HG03565 (cell line): Measurements from ENCODE around the gene TRIM2.
"Not testable (repeated sequence)": the region's sequence is repeated elsewhere in the genome, so short reads cannot be mapped to it uniquely, and the experiment has no call there.

ENCODE experiments used
- ATAC-seq: cut with Tn5 transposase; IDR thresholded peaks from one replicate; pipeline ENCODE4 v1.9.1; 2021; ENCODE audit warnings: mild to moderate bottlenecking, moderate library complexity; ENCODE audit not compliant: unreplicated experiment

TRIM2 gene

DNA sequence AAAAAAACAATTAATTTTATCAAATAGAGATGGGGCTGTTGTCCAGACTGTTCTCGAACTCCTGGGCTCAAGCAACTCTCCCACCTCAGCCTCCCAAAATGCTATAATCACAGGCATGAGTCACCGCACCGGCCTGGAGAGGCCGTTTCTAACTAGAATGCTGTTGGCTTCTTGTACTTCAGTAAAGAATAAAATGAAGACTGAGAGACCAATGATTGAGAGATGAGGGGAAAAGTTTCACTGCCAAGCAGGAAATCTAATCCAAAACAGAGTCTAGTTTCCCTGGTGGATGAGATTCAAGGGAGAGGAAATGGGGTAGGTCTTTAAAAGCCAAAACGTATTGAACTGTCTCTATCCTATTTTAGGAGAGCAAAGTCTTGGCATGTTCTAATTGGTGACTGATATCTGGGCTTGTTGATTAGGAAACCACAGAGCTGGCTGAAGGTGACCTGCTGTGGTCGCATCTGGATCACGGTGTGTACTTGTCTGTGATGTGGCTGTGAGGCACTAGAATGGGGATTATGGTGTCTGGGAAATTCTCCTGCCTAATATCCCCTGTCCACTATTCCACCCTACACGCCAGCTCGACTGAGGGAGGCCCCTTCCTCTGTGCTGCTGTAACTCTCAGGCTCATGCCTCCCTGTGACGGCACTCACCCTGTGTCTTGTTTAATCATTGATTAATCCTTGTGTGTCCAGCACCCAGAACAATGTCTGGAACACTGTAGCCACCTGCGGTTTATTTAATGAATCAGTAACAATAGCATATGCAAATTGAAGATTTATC is 15.0 kb upstream of the TRIM2 start:
- no peak for ATAC-seq

GRCh38 chr4:153191795-153192363 is 12.4 kb upstream of the TRIM2 start:
- ATAC-seq = no peak

DNA sequence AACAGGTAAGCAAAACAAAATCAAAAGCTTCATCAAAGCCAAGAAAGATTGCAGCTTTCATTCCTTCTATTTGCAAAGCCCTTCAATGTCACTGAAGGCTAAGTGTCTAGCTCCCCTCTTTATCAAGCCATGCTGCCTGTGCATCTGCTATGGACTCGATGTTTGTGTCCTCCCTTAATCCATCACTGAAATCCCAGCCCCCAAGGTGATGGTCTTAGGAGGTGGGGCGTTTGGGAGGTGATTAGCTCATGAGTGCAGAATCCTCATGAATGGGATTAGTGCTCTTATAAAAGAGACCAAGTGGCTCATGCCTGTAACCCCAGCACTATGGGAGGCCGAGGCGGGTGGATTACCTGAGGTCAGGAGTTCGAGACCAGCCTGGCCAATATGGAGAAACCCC is 6.9 kb upstream of the TRIM2 start:
- ATAC-seq = no peak

GRCh38 chr4:153198719-153199118 is 5.5 kb upstream of the TRIM2 start:
- ATAC-seq = no peak

- ATAC-seq = not testable (repeated sequence)
Measured at GRCh38 chr4:153203746-153204145, 497 bp upstream of the TRIM2 start.

DNA sequence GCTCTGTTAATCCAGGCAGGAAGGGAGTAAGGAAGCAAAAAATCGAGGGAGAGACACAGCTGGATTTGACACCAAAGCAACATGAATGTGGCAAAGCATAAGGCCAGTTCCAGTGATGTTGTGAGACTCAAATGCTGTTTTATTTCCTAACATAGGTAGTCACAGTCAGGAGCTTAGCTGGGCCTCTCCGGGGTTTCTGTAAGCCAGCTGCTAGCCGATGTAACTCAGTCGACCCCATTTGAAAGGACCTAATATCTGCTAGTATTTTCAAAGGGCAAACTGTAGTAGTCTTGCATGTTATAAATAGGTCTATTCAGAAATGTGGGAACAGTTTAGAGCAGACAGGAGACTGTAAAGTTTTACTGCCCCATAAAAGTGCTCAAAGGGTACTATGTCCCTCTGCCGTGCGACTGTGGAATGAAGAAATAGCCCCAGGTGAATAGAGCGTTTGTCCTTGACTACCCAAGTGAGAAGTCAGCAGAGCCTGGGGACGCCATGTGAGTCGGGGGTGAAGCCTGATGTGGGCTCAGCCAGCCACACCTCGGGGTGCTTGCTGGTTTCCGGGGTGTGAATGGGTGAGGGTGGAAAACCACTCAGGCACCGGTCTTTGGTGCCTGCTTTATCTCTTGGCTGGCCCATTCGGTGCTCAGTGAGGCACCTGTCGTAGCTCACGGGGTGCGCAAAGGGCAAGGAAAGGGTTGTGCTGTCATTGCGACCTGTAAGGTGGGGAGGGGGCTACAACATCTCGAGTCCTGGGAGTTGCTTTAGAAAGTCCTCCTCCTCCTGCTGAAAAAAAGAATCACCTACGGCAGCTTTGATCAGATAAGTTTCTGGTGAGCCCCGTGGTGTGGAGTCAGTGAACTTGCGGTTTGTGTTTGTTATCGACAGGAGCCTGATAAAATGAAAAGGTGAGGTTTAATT is 745 bp downstream of the TRIM2 start:
- peak; percentile 56 for ATAC-seq

- ATAC-seq = no peak
Measured at GRCh38 chr4:153205757-153206156, 1.5 kb downstream of the TRIM2 start.

GRCh38 chr4:153206534-153206933 is 2.3 kb downstream of the TRIM2 start:
- no peak for ATAC-seq

DNA sequence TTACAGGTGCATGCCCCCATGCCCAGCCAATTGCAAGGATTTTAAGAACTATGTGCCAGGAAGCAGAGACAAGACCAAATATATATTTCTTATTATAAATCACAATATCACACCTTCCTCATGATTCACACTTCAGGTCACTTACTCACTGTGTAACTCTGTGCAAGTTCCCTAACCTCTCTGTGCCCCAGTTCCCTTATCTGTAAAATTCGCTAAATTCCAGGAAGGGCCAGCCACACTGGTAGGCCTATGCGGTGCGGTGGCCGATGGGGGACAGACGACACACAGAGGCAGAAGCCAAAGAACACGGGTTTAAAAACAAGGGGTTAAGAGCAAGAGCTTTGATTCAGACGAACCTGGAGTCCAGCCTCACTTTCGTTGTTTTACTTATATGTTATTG is 2.8 kb downstream of the TRIM2 start:
- no peak for ATAC-seq

- ATAC-seq = no peak
Measured at GRCh38 chr4:153207567-153207966, 3.3 kb downstream of the TRIM2 start.

DNA sequence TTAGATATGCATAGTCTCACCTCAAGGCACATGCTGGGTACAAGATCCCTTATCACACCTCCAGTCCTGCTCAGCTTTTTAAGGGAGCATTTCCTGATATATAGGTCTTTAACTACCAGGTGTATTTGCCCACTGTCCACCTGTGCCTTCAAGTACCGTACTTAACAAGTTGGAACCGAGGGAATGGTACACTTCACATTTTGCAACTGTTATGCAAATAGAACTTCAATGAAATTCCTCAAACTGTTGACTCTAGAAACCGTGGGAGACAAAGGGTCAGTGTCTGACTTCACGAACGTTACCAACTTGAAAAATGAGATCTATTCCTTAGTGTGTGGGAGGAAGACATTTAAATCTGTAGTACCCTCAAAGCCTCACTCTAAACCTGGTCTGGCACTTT is 5.2 kb downstream of the TRIM2 start:
- no peak for ATAC-seq

DNA sequence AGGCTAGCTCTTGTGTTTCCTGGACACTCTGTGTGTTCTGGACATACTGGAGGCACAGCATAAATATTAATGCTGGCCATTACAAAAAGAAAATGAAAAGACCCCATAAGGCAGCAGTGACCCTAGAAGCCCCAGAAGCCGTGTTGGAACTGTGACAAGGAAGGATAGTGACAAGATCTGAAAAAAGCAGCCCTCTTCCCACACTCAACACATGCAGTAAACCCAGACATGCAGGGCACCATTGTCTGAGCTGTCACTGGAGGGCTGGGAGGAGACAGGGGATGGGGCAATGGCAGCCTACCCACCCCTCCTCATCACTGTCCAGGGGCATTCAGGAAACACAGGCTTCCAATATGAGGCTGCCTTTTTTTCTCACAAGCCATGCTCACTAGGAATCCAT is 6.5 kb downstream of the TRIM2 start:
- ATAC-seq = no peak

DNA sequence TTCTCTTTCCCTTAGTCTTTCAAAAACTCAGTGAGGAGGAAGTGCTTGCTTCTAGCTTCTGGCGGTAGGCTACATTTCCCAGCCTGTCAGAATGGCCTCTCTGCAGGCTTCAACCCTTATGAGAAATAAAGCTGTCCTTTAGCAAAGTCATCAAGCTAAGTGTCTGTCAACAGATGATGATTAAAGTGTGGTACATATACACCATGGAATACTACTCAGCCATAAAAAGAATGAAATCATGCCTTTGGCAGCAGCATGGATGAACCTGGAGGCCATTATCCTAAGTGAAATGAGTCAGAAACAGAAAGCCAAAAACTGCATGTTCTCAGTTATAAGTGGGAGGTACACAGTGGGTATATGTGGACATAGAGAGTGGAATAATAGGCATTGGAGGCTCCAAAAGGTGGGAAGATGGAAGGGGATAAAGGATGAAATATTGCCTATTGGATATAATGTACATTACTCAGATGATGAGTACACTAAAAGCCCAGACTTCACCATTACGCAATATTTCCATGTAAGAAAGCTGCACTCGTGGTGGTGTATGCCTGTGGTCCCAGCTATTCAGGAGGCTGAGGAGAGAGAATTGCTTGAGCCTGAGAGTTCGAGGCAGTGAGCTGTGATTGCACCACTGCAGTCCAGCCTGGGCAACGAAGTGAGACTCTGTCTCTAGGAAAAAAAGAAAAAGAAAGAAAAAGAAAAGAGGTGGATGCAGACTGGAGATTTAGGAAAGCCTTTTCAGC is 7.9 kb downstream of the TRIM2 start:
- ATAC-seq = no peak

DNA sequence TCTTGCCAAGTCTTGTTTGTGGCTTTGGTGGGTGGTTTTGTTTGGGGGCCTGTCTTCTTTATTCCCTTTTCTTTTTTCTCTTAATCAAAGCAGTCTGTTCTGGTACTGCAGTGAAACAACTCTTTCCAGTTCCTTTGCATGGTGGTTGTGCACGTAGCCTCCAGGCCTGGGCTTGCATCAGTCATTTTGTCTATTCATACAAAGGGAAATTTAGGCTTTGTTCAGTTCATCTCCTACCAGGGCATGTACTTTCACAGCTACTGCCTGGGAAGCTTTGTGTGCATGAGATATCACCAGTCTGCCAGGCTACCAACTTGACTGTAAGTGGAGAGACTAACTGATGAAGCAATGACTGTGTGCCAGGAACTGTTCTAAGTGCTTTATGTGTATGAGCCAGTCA is 8.5 kb downstream of the TRIM2 start:
- no peak for ATAC-seq

GRCh38 chr4:153215921-153216320 is 11.7 kb downstream of the TRIM2 start:
- no peak for ATAC-seq

DNA sequence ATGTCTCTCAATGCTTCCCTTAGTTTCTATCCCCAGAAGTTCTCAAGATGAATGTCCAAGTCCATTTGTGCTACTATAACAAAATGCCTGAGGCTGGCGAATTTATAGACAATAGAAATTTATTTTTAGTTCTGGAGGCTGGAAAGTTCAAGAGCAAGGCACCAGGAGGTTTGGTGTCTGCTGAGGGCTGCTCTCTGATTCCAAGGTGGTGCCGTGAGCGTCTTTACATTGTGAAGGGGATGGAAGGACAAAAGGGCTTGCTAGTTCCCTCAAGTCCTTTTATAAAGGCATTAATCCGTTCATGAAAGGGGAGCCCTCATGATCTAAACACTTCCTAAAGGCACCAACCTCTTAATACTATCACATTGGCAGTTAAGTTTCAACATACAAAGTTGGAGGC is 12.3 kb downstream of the TRIM2 start:
- no peak for ATAC-seq

- ATAC-seq = peak; percentile 48
Measured at GRCh38 chr4:153217440-153217839, 13.2 kb downstream of the TRIM2 start.

- no peak for ATAC-seq
Measured at GRCh38 chr4:153218961-153219360, 14.7 kb downstream of the TRIM2 start.

GRCh38 chr4:153220682-153221395 is 16.6 kb downstream of the TRIM2 start:
- no peak for ATAC-seq
